Measurements from ENCODE around the gene FRMD4A. TPM values are rescaled to one million over a fixed set of nuclear protein-coding genes. Genes with fewer than 3 reads are reported as not detected.

FRMD4A gene
- total RNA-seq, 2 donors from 2014 or later = 22.3 to 22.4 TPM

- no peak overlapping the region for H3K4me3 Mint-ChIP-seq
- no peak overlapping the region for H3K27ac Mint-ChIP-seq
These were observed 313.3 kb downstream of the FRMD4A start for GRCh38 chr10:14017467-14017866.

GRCh38 chr10:14016931-14017333, 313.8 kb downstream of the FRMD4A start:
- Histone ChIP-seq H3K9ac (ENCODE audit: extremely low read depth, low read length, poor library complexity, severe bottlenecking) (no peak overlapping the region), H3K9me3 (ENCODE audit: control insufficient read depth, low read length) (no peaks in the 10 kb centered on the region), H3K36me3 (ENCODE audit: control insufficient read depth, insufficient read depth, low read length) (no peaks in the 10 kb centered on the region), H3K27me3 (ENCODE audit: control insufficient read depth, insufficient read depth, low read length, poor library complexity, severe bottlenecking) (no peaks in the 10 kb centered on the region), H3K4me3 (ENCODE audit: low read length) (no peak overlapping the region), H3K27ac (ENCODE audit: low read depth, low read length) (no peak overlapping the region), H3K4me1 (ENCODE audit: control insufficient read depth, insufficient read depth, low read length) (no peaks in the 10 kb centered on the region)
- H3K36me3 Mint-ChIP-seq (ENCODE audit: low read depth) = no peaks in the 10 kb centered on the region
- DNase-seq = no peak
- WGBS, 2 experiments (ENCODE audit: insufficient coverage in 1 of 2, insufficient read length in 1 of 2) = 94 to 96% methylated on average over 5 to 6 of the region's 6 CpGs
- H3K27ac Mint-ChIP-seq = no peak overlapping the region
- H3K9me3 Mint-ChIP-seq = no peaks in the 10 kb centered on the region
- H3K4me1 Mint-ChIP-seq = peaks cover 7% of the 10 kb centered on the region
- no peak overlapping the region for H3K4me3 Mint-ChIP-seq
- no peak for TF ChIP-seq CTCF (conservative IDR thresholded peaks at IDR 0.05)
- peaks cover 3% of the 10 kb centered on the region for H3K27me3 Mint-ChIP-seq (ENCODE audit: insufficient read depth)

More at GRCh38 chr10:14017467-14017866, 313.3 kb downstream of the FRMD4A start:
- H3K36me3 Mint-ChIP-seq (ENCODE audit: low read depth) = no peaks in the 10 kb centered on the region
- no peak overlapping the region for H3K27ac ChIP-seq (ENCODE audit: low read depth, low read length)
- H3K4me1 ChIP-seq (ENCODE audit: control insufficient read depth, insufficient read depth, low read length) = no peaks in the 10 kb centered on the region
- H3K27me3 ChIP-seq (ENCODE audit: control insufficient read depth, insufficient read depth, low read length, poor library complexity, severe bottlenecking) = no peaks in the 10 kb centered on the region
- peaks cover 7% of the 10 kb centered on the region for H3K4me1 Mint-ChIP-seq
- TF ChIP-seq CTCF (conservative IDR thresholded peaks at IDR 0.05) = no peak
- no peaks in the 10 kb centered on the region for H3K36me3 ChIP-seq (ENCODE audit: control insufficient read depth, insufficient read depth, low read length)
- WGBS, 2 experiments (ENCODE audit: insufficient coverage in 1 of 2, insufficient read length in 1 of 2) = 79 to 88% methylated on average over 3 of the region's 3 CpGs
- H3K9me3 Mint-ChIP-seq = no peaks in the 10 kb centered on the region
- no peaks in the 10 kb centered on the region for H3K9me3 ChIP-seq (ENCODE audit: control insufficient read depth, low read length)
- H3K4me3 ChIP-seq (ENCODE audit: low read length) = no peak overlapping the region
- no peak overlapping the region for H3K9ac ChIP-seq (ENCODE audit: extremely low read depth, low read length, poor library complexity, severe bottlenecking)
- peaks cover 3% of the 10 kb centered on the region for H3K27me3 Mint-ChIP-seq (ENCODE audit: insufficient read depth)
- no peak for DNase-seq

- Mint-ChIP-seq H3K9me3 (no peaks in the 10 kb centered on the region), H3K4me1 (peaks cover 7% of the 10 kb centered on the region), H3K36me3 (ENCODE audit: low read depth) (no peaks in the 10 kb centered on the region), H3K27ac (no peak overlapping the region), H3K27me3 (ENCODE audit: insufficient read depth) (peaks cover 3% of the 10 kb centered on the region), H3K4me3 (no peak overlapping the region)
- no peak overlapping the region for H3K4me3 ChIP-seq (ENCODE audit: low read length)
- no peak overlapping the region for H3K9ac ChIP-seq (ENCODE audit: extremely low read depth, low read length, poor library complexity, severe bottlenecking)
- H3K36me3 ChIP-seq (ENCODE audit: control insufficient read depth, insufficient read depth, low read length) = no peaks in the 10 kb centered on the region
- no peak for DNase-seq
- TF ChIP-seq CTCF (conservative IDR thresholded peaks at IDR 0.05) = no peak
- 87 to 89% methylated on average over 6 to 8 of the region's 8 CpGs for WGBS, 2 experiments (ENCODE audit: insufficient coverage in 1 of 2, insufficient read length in 1 of 2)
- no peak overlapping the region for H3K27ac ChIP-seq (ENCODE audit: low read depth, low read length)
- no peaks in the 10 kb centered on the region for H3K27me3 ChIP-seq (ENCODE audit: control insufficient read depth, insufficient read depth, low read length, poor library complexity, severe bottlenecking)
- H3K9me3 ChIP-seq (ENCODE audit: control insufficient read depth, low read length) = no peaks in the 10 kb centered on the region
- no peaks in the 10 kb centered on the region for H3K4me1 ChIP-seq (ENCODE audit: control insufficient read depth, insufficient read depth, low read length)
These were observed 314.6 kb downstream of the FRMD4A start for GRCh38 chr10:14016011-14016536.

Measured in endodermal cell (in vitro differentiated cells).